HEK293T (cell line): Measurements from ENCODE around the gene EVA1A.

Source experiments
- CTCF ChIA-PET: fragments of 350-600 bp; formaldehyde crosslinking; extraction: SDS; loops from one replicate; lab custom pipeline; 2021; ENCODE audit warnings: antibody characterized with exemption, inconsistent platforms; lab: Yijun Ruan, JAX
- POLR2A ChIA-PET: fragments of 350-600 bp; formaldehyde crosslinking; extraction: SDS; loops from one replicate; lab custom pipeline; 2020; ENCODE audit warnings: antibody characterized with exemption, inconsistent platforms; lab: Yijun Ruan, JAX
- DNase-seq: peaks from one replicate; pipeline ENCODE4 v3.0.0; 2012; ENCODE audit warnings: mixed read lengths; ENCODE audit errors: extremely low spot score
- ARNT ChIP-seq: fragments of 450-650 bp; IDR thresholded peaks from 2 replicates; pipeline ENCODE4 v1.6.1; 2017; ENCODE audit warnings: mild to moderate bottlenecking
- BHLHE40 ChIP-seq: fragments of 450-650 bp; IDR thresholded peaks from 2 replicates; pipeline ENCODE4 v1.6.1; 2016; ENCODE audit warnings: mild to moderate bottlenecking, moderate library complexity, borderline replicate concordance
- CTBP1 ChIP-seq: fragments of 450-650 bp; IDR thresholded peaks from 2 replicates; pipeline ENCODE4 v1.6.1; 2016; ENCODE audit warnings: borderline replicate concordance
- ELF4 ChIP-seq: fragments of 450-650 bp; IDR thresholded peaks from 2 replicates; pipeline ENCODE4 v1.6.1; 2017; ENCODE audit warnings: antibody characterized with exemption
- FOXA1 ChIP-seq: fragments of 450-650 bp; IDR thresholded peaks from 2 replicates; pipeline ENCODE4 v1.6.1; 2016; ENCODE audit warnings: mild to moderate bottlenecking
- FOXK2 ChIP-seq: fragments of 450-650 bp; IDR thresholded peaks from 2 replicates; pipeline ENCODE4 v1.6.1; 2016; ENCODE audit warnings: mild to moderate bottlenecking
- FOXM1 ChIP-seq: fragments of 450-650 bp; IDR thresholded peaks from 2 replicates; pipeline ENCODE4 v1.6.1; 2017; ENCODE audit warnings: mild to moderate bottlenecking, borderline replicate concordance
- HDGF ChIP-seq: fragments of 450-650 bp; IDR thresholded peaks from 2 replicates; pipeline ENCODE4 v1.6.1; 2017; ENCODE audit warnings: antibody characterized with exemption, borderline replicate concordance
- L3MBTL2 ChIP-seq: fragments of 450-650 bp; conservative IDR thresholded peaks from 2 replicates; pipeline ENCODE4 v1.6.1; 2016; ENCODE audit warnings: mild to moderate bottlenecking
- LEF1 ChIP-seq: fragments of 450-650 bp; IDR thresholded peaks from 2 replicates; pipeline ENCODE4 v1.6.1; 2017; ENCODE audit warnings: mild to moderate bottlenecking, borderline replicate concordance
- NFRKB ChIP-seq: fragments of 450-650 bp; IDR thresholded peaks from 2 replicates; pipeline ENCODE4 v1.6.1; 2016; ENCODE audit warnings: mild to moderate bottlenecking, moderate library complexity
- PKNOX1 ChIP-seq: fragments of 450-650 bp; IDR thresholded peaks from 2 replicates; pipeline ENCODE4 v1.6.1; 2016
- SP1 ChIP-seq: fragments of 450-650 bp; IDR thresholded peaks from 2 replicates; pipeline ENCODE4 v1.6.1; 2017
- SUZ12 ChIP-seq: fragments of 450-650 bp; IDR thresholded peaks from 2 replicates; pipeline ENCODE4 v1.6.1; 2016; ENCODE audit warnings: mild to moderate bottlenecking
- TARDBP ChIP-seq: fragments of 450-650 bp; IDR thresholded peaks from 2 replicates; pipeline ENCODE4 v1.6.1; 2016
- ZNF384 ChIP-seq: fragments of 450-650 bp; IDR thresholded peaks from 2 replicates; pipeline ENCODE4 v1.6.1; 2016

EVA1A gene

GRCh38 chr2:75512455-75513212 is 48.1 kb downstream of the EVA1A start:
- ChIA-PET POLR2A (no interaction called here), CTCF (interaction anchor here (0.6 kb wide), 1 partner anchor 79 kb away, joined by 3 read pairs; no protein-coding TSS in a partner anchor)
- DNase-seq, result no peak
- TF ChIP-seq ELF4 (no peak), ZNF384 (no peak), CTBP1 (no peak), FOXM1 (no peak), ARNT (no peak), SUZ12 (no peak), HDGF (no peak), TARDBP (no peak), NFRKB (no peak), BHLHE40 (no peak), FOXA1 (no peak), SP1 (no peak), FOXK2 (no peak), L3MBTL2 (no peak), PKNOX1 (no peak), LEF1 (no peak)

- CTCF ChIA-PET, result no interaction called here
- no peak for TF ChIP-seq NFRKB
- TF ChIP-seq SUZ12, result no peak
- no peak for DNase-seq
- POLR2A ChIA-PET, result no interaction called here
Measured at GRCh38 chr2:75506101-75506697, 54.5 kb downstream of the EVA1A start.

GRCh38 chr2:75505012-75505411 is 55.7 kb downstream of the EVA1A start:
- POLR2A ChIA-PET, result no interaction called here
- DNase-seq, result no peak
- TF ChIP-seq ELF4 (no peak), FOXA1 (no peak), SUZ12 (no peak), BHLHE40 (no peak), NFRKB (no peak), HDGF (no peak), FOXM1 (no peak), FOXK2 (no peak), PKNOX1 (no peak), ARNT (no peak), ZNF384 (no peak), CTBP1 (no peak), SP1 (no peak), L3MBTL2 (no peak), TARDBP (no peak)
- CTCF ChIA-PET, result no interaction called here

GRCh38 chr2:75503048-75503607 is 57.6 kb downstream of the EVA1A start:
- ChIA-PET CTCF (no interaction called here), POLR2A (no interaction called here)
- no peak for TF ChIP-seq BHLHE40
- no peak for TF ChIP-seq PKNOX1
- TF ChIP-seq ARNT, result no peak
- TF ChIP-seq FOXK2, result no peak
- no peak for TF ChIP-seq NFRKB
- TF ChIP-seq FOXM1, result no peak
- TF ChIP-seq FOXA1, result no peak
- no peak for TF ChIP-seq SUZ12
- no peak for TF ChIP-seq CTBP1
- no peak for TF ChIP-seq TARDBP
- TF ChIP-seq ELF4, result no peak
- TF ChIP-seq LEF1, result no peak
- TF ChIP-seq L3MBTL2, result no peak
- no peak for DNase-seq

GRCh38 chr2:75500633-75501032 is 60.1 kb downstream of the EVA1A start:
- CTCF ChIA-PET, result no interaction called here
- TF ChIP-seq PKNOX1 (no peak), L3MBTL2 (no peak), HDGF (no peak), ARNT (no peak), CTBP1 (no peak), LEF1 (no peak), SP1 (no peak), FOXM1 (no peak), ELF4 (no peak), TARDBP (no peak), ZNF384 (no peak), NFRKB (no peak), BHLHE40 (no peak), SUZ12 (no peak)
- DNase-seq, result no peak
- POLR2A ChIA-PET, result no interaction called here

GRCh38 chr2:75499534-75499933 is 61.2 kb downstream of the EVA1A start:
- ChIA-PET POLR2A (no interaction called here), CTCF (no interaction called here)
- no peak for DNase-seq
- TF ChIP-seq L3MBTL2, result no peak
- TF ChIP-seq SP1, result no peak
- TF ChIP-seq ZNF384, result no peak
- TF ChIP-seq TARDBP, result no peak
- TF ChIP-seq FOXA1, result no peak
- TF ChIP-seq LEF1, result no peak
- TF ChIP-seq BHLHE40, result no peak
- TF ChIP-seq HDGF, result no peak
- no peak for TF ChIP-seq ELF4
- TF ChIP-seq PKNOX1, result no peak
- no peak for TF ChIP-seq SUZ12
- no peak for TF ChIP-seq ARNT
